GM12865 (cell line): ENCODE data around the gene SACM1L.
"Not testable (repeated sequence)": the region's sequence is repeated elsewhere in the genome, so short reads cannot be mapped to it uniquely, and the experiment has no call there.

ENCODE experiments used
- DNase-seq: peaks from one replicate; pipeline ENCODE4 v3.0.0; 2010; ENCODE audit warnings: low read depth
- H3K4me3 ChIP-seq: 2 replicates; pipeline ENCODE4 v1.5.1; 2011; ENCODE audit warnings: mild to moderate bottlenecking, low read depth, low read length, control low read depth
- TF ChIP-seq, protein P1 (sequence below): IDR thresholded peaks from 2 replicates; pipeline ENCODE4 v1.5.1; 2011; ENCODE audit warnings: low read length, control low read depth, low read depth, inconsistent platforms; ENCODE audit not compliant: insufficient read depth; ENCODE audit errors: missing control alignments

Gene SACM1L

DNA sequence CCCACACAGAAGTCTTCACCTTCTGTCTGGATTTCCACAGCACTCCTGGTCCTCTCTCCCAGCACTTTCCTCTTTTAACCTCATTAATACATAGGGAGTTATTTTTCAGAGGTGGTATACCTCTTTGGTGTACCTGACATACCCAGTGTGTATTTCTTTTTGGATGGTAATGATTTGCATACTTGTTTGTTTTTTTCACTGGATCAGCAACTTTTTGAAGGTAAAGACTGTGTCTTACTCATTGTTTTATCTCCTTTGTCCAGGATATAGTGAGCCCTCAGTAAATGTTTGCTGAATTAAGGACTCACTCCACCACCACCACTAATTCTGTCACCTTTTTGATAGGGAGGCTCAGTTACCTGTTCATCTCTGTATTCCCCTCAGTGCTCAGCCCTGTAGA, 52.1 kb downstream of the SACM1L start:
- no peak for DNase-seq
- TF ChIP-seq, protein P1, sequence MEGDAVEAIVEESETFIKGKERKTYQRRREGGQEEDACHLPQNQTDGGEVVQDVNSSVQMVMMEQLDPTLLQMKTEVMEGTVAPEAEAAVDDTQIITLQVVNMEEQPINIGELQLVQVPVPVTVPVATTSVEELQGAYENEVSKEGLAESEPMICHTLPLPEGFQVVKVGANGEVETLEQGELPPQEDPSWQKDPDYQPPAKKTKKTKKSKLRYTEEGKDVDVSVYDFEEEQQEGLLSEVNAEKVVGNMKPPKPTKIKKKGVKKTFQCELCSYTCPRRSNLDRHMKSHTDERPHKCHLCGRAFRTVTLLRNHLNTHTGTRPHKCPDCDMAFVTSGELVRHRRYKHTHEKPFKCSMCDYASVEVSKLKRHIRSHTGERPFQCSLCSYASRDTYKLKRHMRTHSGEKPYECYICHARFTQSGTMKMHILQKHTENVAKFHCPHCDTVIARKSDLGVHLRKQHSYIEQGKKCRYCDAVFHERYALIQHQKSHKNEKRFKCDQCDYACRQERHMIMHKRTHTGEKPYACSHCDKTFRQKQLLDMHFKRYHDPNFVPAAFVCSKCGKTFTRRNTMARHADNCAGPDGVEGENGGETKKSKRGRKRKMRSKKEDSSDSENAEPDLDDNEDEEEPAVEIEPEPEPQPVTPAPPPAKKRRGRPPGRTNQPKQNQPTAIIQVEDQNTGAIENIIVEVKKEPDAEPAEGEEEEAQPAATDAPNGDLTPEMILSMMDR: no peak
- no peak overlapping the region for H3K4me3 ChIP-seq

DNA sequence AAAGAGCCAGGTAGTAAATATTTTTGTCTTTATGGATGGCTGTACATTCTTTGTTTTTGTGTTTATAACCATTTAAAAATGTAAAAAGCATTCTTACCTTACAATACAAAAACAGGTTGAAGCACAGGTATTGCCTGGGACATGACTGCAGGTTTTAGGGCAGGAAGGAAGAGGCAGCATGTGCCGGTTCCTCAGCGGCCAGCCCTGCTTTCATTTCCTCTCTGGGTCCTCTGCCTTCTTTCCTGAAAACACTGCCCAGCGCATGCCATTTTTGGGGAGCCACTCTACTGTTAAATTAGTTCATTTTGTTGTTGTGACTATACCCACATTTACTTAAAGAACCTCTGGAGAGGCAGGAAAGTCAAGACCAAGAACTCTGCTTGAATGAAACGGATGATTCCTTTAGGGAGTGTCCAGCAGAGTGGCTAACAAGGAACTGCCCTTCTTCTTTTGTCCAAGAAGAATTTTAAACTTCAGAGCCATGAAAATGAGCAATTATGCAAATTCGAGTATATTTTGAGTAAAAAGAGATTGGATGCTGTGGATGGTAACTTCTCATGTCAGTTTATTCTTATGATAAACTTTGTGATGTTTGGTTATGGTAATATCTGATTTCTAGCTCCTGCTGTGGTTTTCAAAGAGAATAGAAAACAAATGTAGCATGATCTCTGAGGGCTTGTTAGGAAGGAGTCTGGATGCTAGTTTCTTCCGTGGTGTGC, 52.7 kb downstream of the SACM1L start:
- TF ChIP-seq, protein P1: no peak
- no peak overlapping the region for H3K4me3 ChIP-seq
- no peak for DNase-seq

- TF ChIP-seq, protein P1: no peak
- DNase-seq: no peak
These were observed 53.4 kb downstream of the SACM1L start for GRCh38 chr3:45742461-45743089.

GRCh38 chr3:45746165-45746776, 57.1 kb downstream of the SACM1L start:
- H3K4me3 ChIP-seq: no peak overlapping the region
- DNase-seq: no peak
- TF ChIP-seq, protein P1: no peak

More at GRCh38 chr3:45742461-45743089, 53.4 kb downstream of the SACM1L start:
- H3K4me3 ChIP-seq: no peak overlapping the region

- TF ChIP-seq, protein P1: no peak
- no peak for DNase-seq
- H3K4me3 ChIP-seq: no peak overlapping the region
These were observed 57.8 kb downstream of the SACM1L start for GRCh38 chr3:45746777-45747622.

GRCh38 chr3:45748068-45748467, 58.9 kb downstream of the SACM1L start:
- no peak overlapping the region for H3K4me3 ChIP-seq
- TF ChIP-seq, protein P1: no peak
- no peak for DNase-seq

- not testable (repeated sequence) for DNase-seq, H3K4me3 ChIP-seq
These were observed 59.9 kb downstream of the SACM1L start for GRCh38 chr3:45749036-45749600.
